HEK293T (cell line): ENCODE results near the gene PPM1L.

ENCODE experiments used
- HDGF ChIP-seq: fragments of 450-650 bp; IDR thresholded peaks from 2 replicates; pipeline ENCODE4 v1.6.1; 2017; ENCODE audit warnings: antibody characterized with exemption, borderline replicate concordance
- NFRKB ChIP-seq: fragments of 450-650 bp; IDR thresholded peaks from 2 replicates; pipeline ENCODE4 v1.6.1; 2016; ENCODE audit warnings: mild to moderate bottlenecking, moderate library complexity

- TF ChIP-seq NFRKB (no peak), HDGF (no peak)
These were observed 310.9 kb downstream of the PPM1L start for GRCh38 chr3:161066930-161067329.
